Ammon's horn (tissue), 1 donor: ENCODE data around the gene ACBD3.
"Not testable (repeated sequence)": the region's sequence is repeated elsewhere in the genome, so short reads cannot be mapped to it uniquely, and the experiment has no call there.

ENCODE experiments used
- DNase-seq: peaks from one replicate; pipeline ENCODE4 v3.0.0-alpha.2; 2016; ENCODE audit warnings: low spot score

ACBD3 gene

GRCh38 chr1:226186124-226187018 lies at the start of gene ACBD3:
ACBD3 (minus strand) TSS chr1:226186741; CDS start chr1:226186675, 66 bp downstream.
- DNase-seq = peak; percentile 96

GRCh38 chr1:226233806-226234205 lies 47.3 kb upstream of the ACBD3 start:
- DNase-seq = no peak

- no peak for DNase-seq
Observed at GRCh38 chr1:226233293-226233692, 46.8 kb upstream of the ACBD3 start.

- no peak for DNase-seq
Observed at GRCh38 chr1:226226601-226227000, 40.1 kb upstream of the ACBD3 start.

GRCh38 chr1:226223786-226224244 lies 37.3 kb upstream of the ACBD3 start:
- no peak for DNase-seq

- no peak for DNase-seq
Observed at GRCh38 chr1:226223157-226223785, 36.7 kb upstream of the ACBD3 start, which contains the start of gene MIXL1. MIXL1 (plus strand) TSS chr1:226223664; CDS start chr1:226223682, 18 bp downstream.

- DNase-seq = no peak
Observed at GRCh38 chr1:226222686-226223085, 36.1 kb upstream of the ACBD3 start.

GRCh38 chr1:226220473-226221189 lies 34.1 kb upstream of the ACBD3 start:
- no peak for DNase-seq

GRCh38 chr1:226217273-226217672 lies 30.7 kb upstream of the ACBD3 start:
- DNase-seq = no peak

GRCh38 chr1:226216056-226216455 lies 29.5 kb upstream of the ACBD3 start:
- no peak for DNase-seq

GRCh38 chr1:226215239-226215638 lies 28.7 kb upstream of the ACBD3 start:
- DNase-seq = no peak

- DNase-seq = no peak
Observed at GRCh38 chr1:226212545-226212944, 26.0 kb upstream of the ACBD3 start.

GRCh38 chr1:226211181-226211821 lies 24.8 kb upstream of the ACBD3 start:
- DNase-seq = no peak

- no peak for DNase-seq
Observed at GRCh38 chr1:226210571-226211176, 24.1 kb upstream of the ACBD3 start.

- no peak for DNase-seq
Observed at GRCh38 chr1:226209307-226210059, 22.9 kb upstream of the ACBD3 start.

GRCh38 chr1:226207048-226207447 lies 20.5 kb upstream of the ACBD3 start:
- DNase-seq = no peak

GRCh38 chr1:226204198-226204597 lies 17.7 kb upstream of the ACBD3 start:
- no peak for DNase-seq

GRCh38 chr1:226203655-226204054 lies 17.1 kb upstream of the ACBD3 start:
- DNase-seq = no peak

- DNase-seq = no peak
Observed at GRCh38 chr1:226203240-226203639, 16.7 kb upstream of the ACBD3 start.

- not testable (repeated sequence) for DNase-seq
Observed at GRCh38 chr1:226202666-226203065, 16.1 kb upstream of the ACBD3 start.

GRCh38 chr1:226202246-226202645 lies 15.7 kb upstream of the ACBD3 start:
- DNase-seq = no peak
